H9 (cell line): Measurements from ENCODE around the gene COL5A3. TPM values are rescaled to one million over a fixed set of nuclear protein-coding genes. Genes with fewer than 3 reads are reported as not detected.

ENCODE experiments used
- DNase-seq: peaks from one replicate; pipeline ENCODE4 v3.0.0-alpha.2; 2017
- H2AFZ ChIP-seq: one replicate; pipeline ENCODE4 v1.6.1; 2013; ENCODE audit warnings: mild to moderate bottlenecking, low read length, control low read depth, moderate library complexity
- H2AK5ac ChIP-seq: 2 replicates; pipeline ENCODE4 v1.6.1; 2013; ENCODE audit warnings: low read length, control low read depth, mixed read lengths; ENCODE audit not compliant: insufficient read length
- H2BK120ac ChIP-seq: one replicate; pipeline ENCODE4 v1.6.1; 2013; ENCODE audit warnings: low read depth, mild to moderate bottlenecking, low read length, control low read depth, inconsistent platforms; ENCODE audit not compliant: poor library complexity, severe bottlenecking
- H2BK12ac ChIP-seq: 2 replicates; pipeline ENCODE4 v1.6.1; 2013; ENCODE audit warnings: low read length, control low read depth, mixed read lengths, low read depth; ENCODE audit not compliant: insufficient read length
- H2BK15ac ChIP-seq: 2 replicates; pipeline ENCODE4 v1.6.1; 2013; ENCODE audit warnings: low read depth, low read length, control low read depth
- H2BK20ac ChIP-seq: one replicate; pipeline ENCODE4 v1.6.1; 2013; ENCODE audit warnings: low read depth, mild to moderate bottlenecking, low read length, control low read depth, inconsistent platforms; ENCODE audit not compliant: poor library complexity, severe bottlenecking
- H2BK5ac ChIP-seq: 2 replicates; pipeline ENCODE4 v1.6.1; 2013; ENCODE audit warnings: low read length, control low read depth, mixed read lengths; ENCODE audit not compliant: insufficient read length
- H3K14ac ChIP-seq: 2 replicates; pipeline ENCODE4 v1.6.1; 2013; ENCODE audit warnings: low read length, control low read depth; ENCODE audit not compliant: insufficient read depth
- H3K18ac ChIP-seq: 2 replicates; pipeline ENCODE4 v1.6.1; 2013; ENCODE audit warnings: low read depth, mild to moderate bottlenecking, mixed read lengths, low read length, control low read depth; ENCODE audit not compliant: insufficient read length
- H3K23ac ChIP-seq: 2 replicates; pipeline ENCODE4 v1.6.1; 2013; ENCODE audit warnings: low read length, control low read depth, mixed read lengths, low read depth; ENCODE audit not compliant: insufficient read length
- H3K23me2 ChIP-seq: 2 replicates; pipeline ENCODE4 v1.6.1; 2013; ENCODE audit warnings: low read depth, mild to moderate bottlenecking, mixed read lengths, low read length, control low read depth; ENCODE audit not compliant: insufficient read length, poor library complexity, severe bottlenecking
- H3K27ac ChIP-seq: 2 replicates; pipeline ENCODE4 v1.5.1; 2013; ENCODE audit warnings: low read length, control low read depth, mixed read lengths, low read depth; ENCODE audit not compliant: insufficient read length
- H3K27me3 ChIP-seq: 2 replicates; pipeline ENCODE4 v1.6.1; 2013; ENCODE audit warnings: low read length, control low read depth, inconsistent platforms; ENCODE audit not compliant: insufficient read depth
- H3K4ac ChIP-seq: 2 replicates; pipeline ENCODE4 v1.6.1; 2013; ENCODE audit warnings: low read depth, mild to moderate bottlenecking, control low read depth, inconsistent platforms, low read length, moderate library complexity
- H3K4me1 ChIP-seq: 2 replicates; pipeline ENCODE4 v1.6.1; 2013; ENCODE audit warnings: low read length, control low read depth, inconsistent platforms; ENCODE audit not compliant: insufficient read depth
- H3K4me2 ChIP-seq: 2 replicates; pipeline ENCODE4 v1.6.1; 2013; ENCODE audit warnings: low read length, control low read depth, mixed read lengths; ENCODE audit not compliant: insufficient read length, insufficient read depth
- H3K56ac ChIP-seq: 2 replicates; pipeline ENCODE4 v1.6.1; 2013; ENCODE audit warnings: low read depth, mild to moderate bottlenecking, mixed read lengths, low read length, control low read depth; ENCODE audit not compliant: insufficient read length
- H3K79me1 ChIP-seq: 2 replicates; pipeline ENCODE4 v1.6.1; 2013; ENCODE audit warnings: low read depth, mild to moderate bottlenecking, moderate library complexity, low read length, control low read depth, inconsistent platforms; ENCODE audit not compliant: insufficient read depth, poor library complexity, severe bottlenecking
- H3K79me2 ChIP-seq: 2 replicates; pipeline ENCODE4 v1.6.1; 2013; ENCODE audit warnings: low read length, control low read depth, inconsistent platforms; ENCODE audit not compliant: insufficient read depth
- H3K9ac ChIP-seq: 2 replicates; pipeline ENCODE4 v1.6.1; 2013; ENCODE audit warnings: low read length, control low read depth, mixed read lengths; ENCODE audit not compliant: insufficient read length; ENCODE audit errors: extremely low read depth
- H3K9me3 ChIP-seq: one replicate; pipeline ENCODE4 v1.6.1; 2013; ENCODE audit warnings: low read depth, low read length, inconsistent platforms; ENCODE audit not compliant: control insufficient read depth
- H3T11ph ChIP-seq: one replicate; pipeline ENCODE4 v1.6.1; 2013; ENCODE audit warnings: mild to moderate bottlenecking, low read length, control low read depth, inconsistent platforms
- H4K20me1 ChIP-seq: one replicate; pipeline ENCODE4 v1.6.1; 2013; ENCODE audit not compliant: control insufficient read depth, insufficient read length, insufficient read depth
- H4K5ac ChIP-seq: 2 replicates; pipeline ENCODE4 v1.6.1; 2013; ENCODE audit warnings: low read depth, mild to moderate bottlenecking, mixed read lengths, low read length, control low read depth; ENCODE audit not compliant: insufficient read length
- H4K8ac ChIP-seq: replicated peaks from 2 replicates; pipeline ENCODE4 v1.6.1; 2013; ENCODE audit warnings: low read length, control low read depth, mixed read lengths, low read depth; ENCODE audit not compliant: insufficient read length
- H4K91ac ChIP-seq: 2 replicates; pipeline ENCODE4 v1.6.1; 2013; ENCODE audit warnings: low read depth, mild to moderate bottlenecking, moderate library complexity, mixed read lengths, low read length, control low read depth; ENCODE audit not compliant: insufficient read length
- H3K27ac Mint-ChIP-seq, 3 experiments: 2 replicates in 2 of 3; 3 replicates in 1 of 3; pipeline ENCODE4 v1.8.0; 2020 to 2021; ENCODE audit warnings: mixed read lengths in 3 of 3, mild to moderate bottlenecking in 1 of 3, moderate library complexity in 1 of 3
- H3K27me3 Mint-ChIP-seq: 2 replicates; pipeline ENCODE4 v1.8.0; 2021; ENCODE audit warnings: low read depth, mild to moderate bottlenecking, moderate library complexity, mixed read lengths
- H3K36me3 Mint-ChIP-seq, 3 experiments: 2 replicates in 2 of 3; 3 replicates in 1 of 3; pipeline ENCODE4 v1.8.0; 2020 to 2021; ENCODE audit warnings: low read depth in 3 of 3, mixed read lengths in 3 of 3; ENCODE audit not compliant: insufficient read depth in 1 of 3
- H3K4me1 Mint-ChIP-seq, 2 experiments: 2 replicates each; pipeline ENCODE4 v1.8.0; 2020; ENCODE audit warnings: mixed read lengths in 2 of 2
- H3K4me3 Mint-ChIP-seq, 2 experiments: 2 replicates in 1 of 2; 3 replicates in 1 of 2; pipeline ENCODE4 v1.8.0; 2020 to 2021; ENCODE audit warnings: mild to moderate bottlenecking in 2 of 2, mixed read lengths in 2 of 2, moderate library complexity in 1 of 2
- H3K9me3 Mint-ChIP-seq, 2 experiments: 2 replicates in 1 of 2; 3 replicates in 1 of 2; pipeline ENCODE4 v1.8.0; 2020; ENCODE audit warnings: mild to moderate bottlenecking in 2 of 2, mixed read lengths in 2 of 2, moderate library complexity in 1 of 2
- WGBS: extraction: QIAGEN DNeasy Blood & Tissue Kit; methylation state at CpG from one replicate; pipeline ENCODE4 v1.1.7; 2013; ENCODE audit warnings: missing lambda C conversion rate, low lambda C conversion rate, mixed read lengths; ENCODE audit not compliant: insufficient read length; ENCODE audit errors: extremely low coverage; 5-methylcytosine and 5-hydroxymethylcytosine counted together
- total RNA-seq: library from RNA; stranded (reverse); gene quantifications from 2 replicates; pipeline ENCODE4 v1.2.1, GENCODE V29; 2021
- TF ChIP-seq, protein P1 (sequence below): fragments of 200-600 bp; sonication (generic); conservative IDR thresholded peaks from 3 replicates; pipeline ENCODE4 v1.8.0; 2021; ENCODE audit warnings: antibody characterized with exemption, mild to moderate bottlenecking

Gene COL5A3
- total RNA-seq, 1 experiment from 2014 or later, result 0.72 TPM

DNA sequence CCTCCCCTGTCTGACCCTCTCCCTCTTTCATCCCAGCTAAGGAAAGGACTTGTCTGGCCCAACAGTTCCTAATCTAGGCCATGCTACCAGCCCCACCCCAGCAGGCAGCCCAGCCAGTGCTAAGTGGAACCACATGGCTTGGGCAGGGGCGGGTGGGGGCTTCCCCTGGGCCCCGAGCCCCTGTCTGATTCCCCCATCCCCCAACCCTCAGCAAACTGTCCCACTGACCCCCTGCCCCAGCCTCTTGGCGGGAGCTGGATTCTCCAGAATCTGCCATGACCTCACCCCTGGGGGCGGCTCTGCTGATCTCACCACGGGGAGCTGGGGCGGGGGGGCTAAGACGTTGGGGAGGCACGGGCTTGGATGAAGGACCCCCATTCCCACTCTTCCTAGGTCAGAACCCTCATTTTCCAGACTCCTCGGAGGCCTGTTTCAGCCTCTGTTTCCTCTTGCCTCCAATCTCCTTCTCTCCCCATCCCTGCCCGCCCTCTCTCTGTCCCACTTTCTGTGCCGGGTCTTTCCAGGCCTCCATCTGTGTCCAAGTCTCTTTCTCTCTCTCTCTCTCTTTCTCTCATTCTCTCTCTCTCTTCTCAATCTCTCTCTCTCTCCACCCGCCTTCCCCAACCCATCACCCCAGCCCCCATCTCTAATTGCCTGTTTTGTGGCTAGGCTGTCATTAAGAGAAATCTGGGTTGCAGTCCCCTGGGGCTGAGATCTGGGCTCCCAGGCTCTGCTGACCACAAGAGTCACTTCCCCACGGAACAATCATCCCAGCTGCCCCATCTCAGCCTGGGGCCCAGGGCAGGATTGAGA is 2.7 kb downstream of the COL5A3 start:
- H2BK5ac ChIP-seq, result no peak overlapping the region
- no peak overlapping the region for H3T11ph ChIP-seq
- H3K79me2 ChIP-seq, result no peaks in the 10 kb centered on the region
- H3K56ac ChIP-seq, result no peak overlapping the region
- Mint-ChIP-seq H3K27ac (no peak overlapping the region), H3K36me3 (no peaks in the 10 kb centered on the region; a peak in 1 of 7 replicates), H3K4me1 (peaks cover 17 to 21% of the 10 kb centered on the region in 2 experiments), H3K27me3 (peaks cover 70% of the 10 kb centered on the region), H3K4me3 (no peak overlapping the region; a peak in 1 of 5 replicates), H3K9me3 (peaks cover 1 to 2% of the 10 kb centered on the region in 2 experiments; a peak in 2 of 5 replicates)
- no peak overlapping the region for H3K4ac ChIP-seq
- H2BK20ac ChIP-seq, result no peak overlapping the region
- no peaks in the 10 kb centered on the region for H3K23me2 ChIP-seq
- no peak for DNase-seq
- no peaks in the 10 kb centered on the region for H3K79me1 ChIP-seq
- H4K8ac ChIP-seq, result no peak overlapping the region
- H3K9ac ChIP-seq, result no peak overlapping the region
- H3K27me3 ChIP-seq, result peaks cover 4% of the 10 kb centered on the region; the same call in 1 of the 2 replicates
- H3K4me2 ChIP-seq, result no peak overlapping the region
- H3K18ac ChIP-seq, result no peak overlapping the region
- H3K23ac ChIP-seq, result no peak overlapping the region
- no peak overlapping the region for H4K91ac ChIP-seq
- H3K9me3 ChIP-seq, result no peaks in the 10 kb centered on the region
- H3K4me1 ChIP-seq, result peaks cover 5% of the 10 kb centered on the region; the same call in 1 of the 2 replicates
- no peaks in the 10 kb centered on the region for H4K20me1 ChIP-seq
- TF ChIP-seq, protein P1, sequence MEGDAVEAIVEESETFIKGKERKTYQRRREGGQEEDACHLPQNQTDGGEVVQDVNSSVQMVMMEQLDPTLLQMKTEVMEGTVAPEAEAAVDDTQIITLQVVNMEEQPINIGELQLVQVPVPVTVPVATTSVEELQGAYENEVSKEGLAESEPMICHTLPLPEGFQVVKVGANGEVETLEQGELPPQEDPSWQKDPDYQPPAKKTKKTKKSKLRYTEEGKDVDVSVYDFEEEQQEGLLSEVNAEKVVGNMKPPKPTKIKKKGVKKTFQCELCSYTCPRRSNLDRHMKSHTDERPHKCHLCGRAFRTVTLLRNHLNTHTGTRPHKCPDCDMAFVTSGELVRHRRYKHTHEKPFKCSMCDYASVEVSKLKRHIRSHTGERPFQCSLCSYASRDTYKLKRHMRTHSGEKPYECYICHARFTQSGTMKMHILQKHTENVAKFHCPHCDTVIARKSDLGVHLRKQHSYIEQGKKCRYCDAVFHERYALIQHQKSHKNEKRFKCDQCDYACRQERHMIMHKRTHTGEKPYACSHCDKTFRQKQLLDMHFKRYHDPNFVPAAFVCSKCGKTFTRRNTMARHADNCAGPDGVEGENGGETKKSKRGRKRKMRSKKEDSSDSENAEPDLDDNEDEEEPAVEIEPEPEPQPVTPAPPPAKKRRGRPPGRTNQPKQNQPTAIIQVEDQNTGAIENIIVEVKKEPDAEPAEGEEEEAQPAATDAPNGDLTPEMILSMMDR, result no peak
- no peak overlapping the region for H2BK12ac ChIP-seq
- H2BK120ac ChIP-seq, result no peak overlapping the region
- H3K27ac ChIP-seq, result no peak overlapping the region
- H2AFZ ChIP-seq, result no peak overlapping the region
- H2AK5ac ChIP-seq, result no peak overlapping the region
- H4K5ac ChIP-seq, result no peak overlapping the region
- H3K14ac ChIP-seq, result no peak overlapping the region; the same call in 1 of the 2 replicates
- H2BK15ac ChIP-seq, result no peak overlapping the region
- WGBS, result 100% methylated on average over 1 of the region's 13 CpGs
